Measurements from ENCODE around the gene FAR1.

The FAR1 gene

GRCh38 chr11:13765886-13766285, 97.4 kb downstream of the FAR1 start:
- no peak for FAIRE-seq
- no peak for DNase-seq (ENCODE audit: insufficient read length)
- TF ChIP-seq POLR2AphosphoS5 (IDR thresholded peaks at IDR 0.05; ENCODE audit: low read depth, low read length) (no peak), POLR2A (IDR thresholded peaks at IDR 0.05; ENCODE audit: low read depth, low read length) (no peak), TAF1 (IDR thresholded peaks at IDR 0.05; ENCODE audit: borderline replicate concordance, low read depth, low read length) (no peak)

DNA sequence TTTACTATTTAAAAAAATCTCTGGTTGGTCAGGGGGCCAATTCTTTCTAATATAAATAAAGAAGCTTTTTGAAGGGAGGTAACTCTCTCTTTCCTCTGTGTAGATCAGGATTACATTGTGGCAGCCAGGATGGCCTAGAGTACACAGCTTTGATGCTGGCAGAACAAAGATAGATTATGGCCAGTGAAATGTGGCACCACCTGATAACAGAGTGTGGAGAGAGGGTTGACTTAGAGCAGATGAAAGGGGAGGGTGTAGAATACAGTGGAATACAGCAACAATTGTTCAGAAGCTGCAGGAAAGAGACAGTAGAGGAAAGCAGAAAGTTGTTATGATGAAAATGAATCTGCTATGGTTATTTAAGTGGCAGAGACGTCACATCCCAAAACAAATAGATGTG, 99.0 kb downstream of the FAR1 start:
- FAIRE-seq, result no peak
- no peak for DNase-seq (ENCODE audit: insufficient read length)
- TF ChIP-seq TAF1 (IDR thresholded peaks at IDR 0.05; ENCODE audit: borderline replicate concordance, low read depth, low read length) (no peak), POLR2AphosphoS5 (IDR thresholded peaks at IDR 0.05; ENCODE audit: low read depth, low read length) (no peak), POLR2A (IDR thresholded peaks at IDR 0.05; ENCODE audit: low read depth, low read length) (no peak)

DNA sequence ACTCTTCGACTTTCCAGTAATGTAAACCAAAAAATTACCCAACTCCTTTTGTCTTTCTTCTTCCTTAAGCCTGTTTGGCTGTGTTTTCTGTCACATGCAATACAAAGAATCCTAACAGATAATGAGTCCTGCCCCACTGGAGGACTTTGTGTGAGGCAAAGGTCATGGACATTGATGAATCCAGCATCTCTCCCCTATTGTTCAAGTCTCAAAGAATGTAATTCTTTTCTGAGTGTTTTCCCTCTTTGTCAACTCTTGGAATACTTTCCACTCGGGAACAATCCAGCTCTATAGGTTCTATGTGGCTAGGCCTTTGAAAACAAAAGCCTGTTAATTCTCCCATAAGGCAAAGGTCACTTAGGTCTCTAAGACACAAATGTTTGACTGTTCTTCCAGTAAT, 100.7 kb downstream of the FAR1 start:
- DNase-seq (ENCODE audit: insufficient read length), result no peak
- FAIRE-seq, result no peak
- TF ChIP-seq TAF1 (IDR thresholded peaks at IDR 0.05; ENCODE audit: borderline replicate concordance, low read depth, low read length) (no peak), POLR2A (IDR thresholded peaks at IDR 0.05; ENCODE audit: low read depth, low read length) (no peak), POLR2AphosphoS5 (IDR thresholded peaks at IDR 0.05; ENCODE audit: low read depth, low read length) (no peak)

- TF ChIP-seq POLR2AphosphoS5 (IDR thresholded peaks at IDR 0.05; ENCODE audit: low read depth, low read length) (no peak), POLR2A (IDR thresholded peaks at IDR 0.05; ENCODE audit: low read depth, low read length) (no peak)
- DNase-seq (ENCODE audit: insufficient read length), result no peak
- no peak for FAIRE-seq
Observed at GRCh38 chr11:13771151-13771550, 102.7 kb downstream of the FAR1 start.

- FAIRE-seq (peak; percentile 87), DNase-seq (ENCODE audit: insufficient read length) (no peak)
- no peak for TF ChIP-seq POLR2A (IDR thresholded peaks at IDR 0.05; ENCODE audit: low read depth, low read length)
- no peak for TF ChIP-seq TAF1 (IDR thresholded peaks at IDR 0.05; ENCODE audit: borderline replicate concordance, low read depth, low read length)
- TF ChIP-seq POLR2AphosphoS5 (IDR thresholded peaks at IDR 0.05; ENCODE audit: low read depth, low read length), result no peak
Observed at GRCh38 chr11:13772223-13773046, 104.0 kb downstream of the FAR1 start.

GRCh38 chr11:13775471-13775870, 107.0 kb downstream of the FAR1 start:
- FAIRE-seq (peak; percentile 80), DNase-seq (ENCODE audit: insufficient read length) (no peak)
- TF ChIP-seq POLR2AphosphoS5 (IDR thresholded peaks at IDR 0.05; ENCODE audit: low read depth, low read length), result no peak

DNA sequence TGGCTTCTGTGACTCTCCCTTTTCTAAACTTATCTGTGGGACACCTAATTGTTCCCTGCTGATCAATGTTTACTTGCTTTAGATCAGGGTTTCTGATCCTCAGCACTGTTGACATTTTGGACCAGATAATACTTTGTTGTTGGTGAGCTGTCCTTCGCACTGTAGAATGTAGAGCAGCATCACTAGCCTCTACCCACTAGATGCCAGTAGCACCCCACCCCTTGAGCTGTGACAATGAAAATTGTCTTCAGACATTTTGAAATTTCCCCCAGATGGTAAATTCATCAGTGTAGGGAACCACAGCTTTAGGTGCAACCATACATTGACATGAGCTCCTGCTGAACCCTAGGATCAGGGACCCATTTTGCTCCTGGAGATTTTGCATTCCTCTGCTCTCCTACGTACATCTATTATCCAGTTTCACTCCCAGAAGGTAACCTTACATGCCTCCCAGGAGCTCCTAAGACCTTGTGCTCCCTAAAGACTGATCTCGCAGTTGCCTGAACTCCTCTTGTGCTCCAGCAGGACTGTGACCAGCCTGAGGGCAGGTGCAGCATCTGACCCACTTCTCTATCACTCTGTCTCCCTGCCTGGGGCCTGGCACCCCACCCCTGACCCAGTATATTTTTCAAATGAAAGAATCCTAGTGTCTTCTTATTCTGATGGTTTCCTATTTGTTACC, 107.8 kb downstream of the FAR1 start:
- DNase-seq (ENCODE audit: insufficient read length) (no peak), FAIRE-seq (no peak)
- TF ChIP-seq POLR2AphosphoS5 (IDR thresholded peaks at IDR 0.05; ENCODE audit: low read depth, low read length), result no peak
- TF ChIP-seq POLR2A (IDR thresholded peaks at IDR 0.05; ENCODE audit: low read depth, low read length), result no peak
- no peak for TF ChIP-seq TAF1 (IDR thresholded peaks at IDR 0.05; ENCODE audit: borderline replicate concordance, low read depth, low read length)

DNA sequence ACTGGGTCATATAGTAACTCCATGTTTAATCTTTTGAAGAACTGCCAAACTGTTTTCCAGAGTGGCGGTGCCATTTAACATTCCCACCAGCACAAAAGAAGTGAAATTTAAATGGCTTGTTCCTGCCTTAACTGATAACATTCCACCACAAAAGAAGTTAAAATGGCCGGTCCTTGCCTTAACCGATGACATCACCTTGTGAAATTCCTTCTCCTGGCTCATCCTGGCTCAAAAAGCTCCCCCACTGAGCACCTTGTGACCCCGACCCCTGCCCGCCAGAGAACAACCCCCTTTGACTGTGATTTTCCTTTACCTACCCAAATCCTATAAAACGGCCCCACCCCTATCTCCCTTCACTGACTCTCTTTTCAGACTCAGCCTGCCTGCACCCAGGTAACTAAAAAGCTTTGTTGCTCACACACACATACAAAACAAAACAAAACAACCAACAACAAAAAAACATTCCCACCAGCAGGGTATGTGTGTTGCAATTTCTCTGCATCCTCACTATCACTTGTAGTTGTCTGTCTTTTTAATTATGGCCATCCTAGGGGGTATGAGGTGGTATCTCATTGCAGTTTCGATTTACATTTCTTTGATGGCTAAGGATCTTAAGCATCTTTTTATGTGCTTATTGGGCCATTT, 109.0 kb downstream of the FAR1 start:
- FAIRE-seq, result no peak
- TF ChIP-seq POLR2A (IDR thresholded peaks at IDR 0.05; ENCODE audit: low read depth, low read length) (no peak), TAF1 (IDR thresholded peaks at IDR 0.05; ENCODE audit: borderline replicate concordance, low read depth, low read length) (no peak), POLR2AphosphoS5 (IDR thresholded peaks at IDR 0.05; ENCODE audit: low read depth, low read length) (no peak)
- DNase-seq (ENCODE audit: insufficient read length), result no peak

- FAIRE-seq (no peak), DNase-seq (ENCODE audit: insufficient read length) (no peak)
- TF ChIP-seq TAF1 (IDR thresholded peaks at IDR 0.05; ENCODE audit: borderline replicate concordance, low read depth, low read length), result no peak
Observed at GRCh38 chr11:13778345-13778744, 109.9 kb downstream of the FAR1 start.

DNA sequence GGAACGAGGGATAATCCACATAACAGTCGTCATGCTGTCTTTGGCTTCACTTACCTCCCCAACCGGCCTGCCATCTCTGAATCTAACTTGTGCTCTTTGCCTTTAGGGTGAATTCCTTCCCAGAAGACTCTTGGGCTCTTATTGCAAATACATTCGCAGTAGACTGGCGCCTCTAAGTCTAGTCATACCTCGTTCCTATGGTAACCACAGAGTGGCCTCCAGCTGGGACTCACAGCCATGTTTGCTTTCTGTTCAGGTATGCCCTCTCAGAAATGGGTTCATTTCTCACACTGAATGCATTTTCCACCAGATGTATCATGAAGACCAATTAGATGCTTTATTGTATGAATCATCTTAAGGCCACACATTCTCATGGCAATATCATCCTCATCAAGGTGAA, 112.7 kb downstream of the FAR1 start:
- no peak for TF ChIP-seq POLR2A (IDR thresholded peaks at IDR 0.05; ENCODE audit: low read depth, low read length)
- TF ChIP-seq POLR2AphosphoS5 (IDR thresholded peaks at IDR 0.05; ENCODE audit: low read depth, low read length), result no peak
- no peak for TF ChIP-seq TAF1 (IDR thresholded peaks at IDR 0.05; ENCODE audit: borderline replicate concordance, low read depth, low read length)
- FAIRE-seq (peak; percentile 73), DNase-seq (ENCODE audit: insufficient read length) (no peak)
